ENCODE data around the gene ZNF599.

ZNF599 gene

DNA sequence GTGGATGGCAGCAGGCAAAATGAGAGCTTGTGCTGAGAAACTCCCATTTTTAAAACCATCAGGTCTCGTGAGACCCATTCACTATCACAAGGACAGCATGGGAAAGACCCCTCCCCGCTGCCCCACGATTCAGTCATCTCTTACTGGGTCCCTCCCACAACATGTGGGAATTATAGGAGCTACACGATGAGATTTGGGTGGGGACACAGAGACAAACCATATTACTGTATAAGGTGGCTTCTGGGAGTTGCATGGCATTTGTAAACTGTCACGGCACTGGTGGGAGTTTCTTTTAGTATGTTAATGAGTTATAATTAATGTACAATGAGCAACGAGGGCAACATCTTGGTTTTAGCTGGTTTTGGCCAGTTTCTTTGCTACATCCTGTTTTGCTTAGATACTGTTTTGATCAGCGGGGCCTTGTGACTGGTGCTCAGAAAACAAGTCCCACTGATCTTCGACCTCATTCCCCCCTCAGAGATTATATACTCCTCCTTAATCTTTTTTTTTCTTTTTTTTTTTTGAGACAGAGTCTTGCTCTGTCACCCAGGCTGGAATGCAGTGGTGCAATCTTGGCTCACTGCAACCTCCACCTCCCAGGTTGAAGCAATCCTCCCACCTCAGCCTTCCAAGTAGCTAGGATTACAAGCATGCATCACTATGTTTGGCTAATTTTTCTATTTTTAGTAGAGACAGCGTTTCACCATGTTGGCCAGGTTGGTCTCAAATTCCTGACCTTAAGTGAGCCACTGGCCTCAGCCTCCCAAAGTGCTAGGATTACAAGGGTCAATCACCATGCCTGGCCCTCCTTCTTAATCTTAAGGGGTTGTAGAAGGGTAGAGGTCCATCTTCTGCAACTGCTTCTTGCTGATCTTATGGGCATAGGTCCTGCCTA lies 21.3 kb upstream of the ZNF599 start:
- H3K27me3 ChIP-seq (ENCODE audit: insufficient read depth, low read length), result no peaks in the 10 kb centered on the region
- no peak overlapping the region for H3K4me2 ChIP-seq (ENCODE audit: low read length)
- H3K79me2 ChIP-seq (ENCODE audit: insufficient read depth, low read length), result no peaks in the 10 kb centered on the region
- no peak overlapping the region for H3K4me3 ChIP-seq (ENCODE audit: low read depth, low read length, poor library complexity, severe bottlenecking)
- no peak overlapping the region for H2AFZ ChIP-seq (ENCODE audit: low read length)
- no peaks in the 10 kb centered on the region for H3K9me2 ChIP-seq (ENCODE audit: low read depth, low read length)
- no peak for TF ChIP-seq EZH2 (IDR thresholded peaks at IDR 0.05; ENCODE audit: borderline replicate concordance, low read length)
- TF ChIP-seq, protein P1, sequence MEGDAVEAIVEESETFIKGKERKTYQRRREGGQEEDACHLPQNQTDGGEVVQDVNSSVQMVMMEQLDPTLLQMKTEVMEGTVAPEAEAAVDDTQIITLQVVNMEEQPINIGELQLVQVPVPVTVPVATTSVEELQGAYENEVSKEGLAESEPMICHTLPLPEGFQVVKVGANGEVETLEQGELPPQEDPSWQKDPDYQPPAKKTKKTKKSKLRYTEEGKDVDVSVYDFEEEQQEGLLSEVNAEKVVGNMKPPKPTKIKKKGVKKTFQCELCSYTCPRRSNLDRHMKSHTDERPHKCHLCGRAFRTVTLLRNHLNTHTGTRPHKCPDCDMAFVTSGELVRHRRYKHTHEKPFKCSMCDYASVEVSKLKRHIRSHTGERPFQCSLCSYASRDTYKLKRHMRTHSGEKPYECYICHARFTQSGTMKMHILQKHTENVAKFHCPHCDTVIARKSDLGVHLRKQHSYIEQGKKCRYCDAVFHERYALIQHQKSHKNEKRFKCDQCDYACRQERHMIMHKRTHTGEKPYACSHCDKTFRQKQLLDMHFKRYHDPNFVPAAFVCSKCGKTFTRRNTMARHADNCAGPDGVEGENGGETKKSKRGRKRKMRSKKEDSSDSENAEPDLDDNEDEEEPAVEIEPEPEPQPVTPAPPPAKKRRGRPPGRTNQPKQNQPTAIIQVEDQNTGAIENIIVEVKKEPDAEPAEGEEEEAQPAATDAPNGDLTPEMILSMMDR (IDR thresholded peaks at IDR 0.05; ENCODE audit: low read length), result no peak
- H3F3A ChIP-seq (ENCODE audit: insufficient read depth, low read length), result no peaks in the 10 kb centered on the region
- H4K20me1 ChIP-seq (ENCODE audit: insufficient read depth, low read length), result no peaks in the 10 kb centered on the region
- H3K4me1 ChIP-seq (ENCODE audit: insufficient read depth, low read length, severe bottlenecking), result no peaks in the 10 kb centered on the region
- no peaks in the 10 kb centered on the region for H3K36me3 ChIP-seq (ENCODE audit: insufficient read depth, low read length)
- H3K9ac ChIP-seq (ENCODE audit: low read length), result no peak overlapping the region
- H3K27ac ChIP-seq (ENCODE audit: low read depth, low read length, poor library complexity, severe bottlenecking), result no peak overlapping the region
- no peaks in the 10 kb centered on the region for H3K9me3 ChIP-seq (ENCODE audit: low read length)

DNA sequence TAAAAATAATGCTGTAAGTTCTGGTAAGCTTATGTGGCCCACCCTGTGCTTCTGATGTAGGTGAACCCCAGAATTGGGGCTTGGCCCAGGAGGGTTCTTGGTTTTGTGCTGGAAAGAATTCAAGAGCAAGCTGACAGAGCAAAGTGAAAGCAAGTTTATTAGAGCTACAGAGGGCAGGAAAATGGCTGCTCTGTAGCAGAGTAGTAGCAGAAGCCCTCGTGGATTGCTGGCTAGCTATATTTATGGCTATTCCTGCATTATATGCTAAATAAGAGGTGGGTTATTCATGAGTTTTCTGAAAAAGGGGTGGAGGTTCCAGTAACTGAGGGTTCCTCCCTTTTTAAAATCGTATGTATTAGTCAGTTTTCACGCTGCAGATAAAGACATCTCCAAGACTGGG lies 20.6 kb upstream of the ZNF599 start:
- H3K9ac ChIP-seq (ENCODE audit: low read length), result no peak overlapping the region
- H3K4me2 ChIP-seq (ENCODE audit: low read length), result no peak overlapping the region
- H3K9me2 ChIP-seq (ENCODE audit: low read depth, low read length), result no peaks in the 10 kb centered on the region
- H3K4me3 ChIP-seq (ENCODE audit: low read depth, low read length, poor library complexity, severe bottlenecking), result no peak overlapping the region
- H3K79me2 ChIP-seq (ENCODE audit: insufficient read depth, low read length), result no peaks in the 10 kb centered on the region
- H3K27ac ChIP-seq (ENCODE audit: low read depth, low read length, poor library complexity, severe bottlenecking), result no peak overlapping the region
- H3K36me3 ChIP-seq (ENCODE audit: insufficient read depth, low read length), result no peaks in the 10 kb centered on the region
- no peaks in the 10 kb centered on the region for H3K27me3 ChIP-seq (ENCODE audit: insufficient read depth, low read length)
- TF ChIP-seq EZH2 (IDR thresholded peaks at IDR 0.05; ENCODE audit: borderline replicate concordance, low read length), result no peak
- TF ChIP-seq, protein P1 (IDR thresholded peaks at IDR 0.05; ENCODE audit: low read length), result no peak
- no peaks in the 10 kb centered on the region for H4K20me1 ChIP-seq (ENCODE audit: insufficient read depth, low read length)
- H3F3A ChIP-seq (ENCODE audit: insufficient read depth, low read length), result no peaks in the 10 kb centered on the region
- H3K4me1 ChIP-seq (ENCODE audit: insufficient read depth, low read length, severe bottlenecking), result no peaks in the 10 kb centered on the region
- no peak overlapping the region for H2AFZ ChIP-seq (ENCODE audit: low read length)
- H3K9me3 ChIP-seq (ENCODE audit: low read length), result no peaks in the 10 kb centered on the region

DNA sequence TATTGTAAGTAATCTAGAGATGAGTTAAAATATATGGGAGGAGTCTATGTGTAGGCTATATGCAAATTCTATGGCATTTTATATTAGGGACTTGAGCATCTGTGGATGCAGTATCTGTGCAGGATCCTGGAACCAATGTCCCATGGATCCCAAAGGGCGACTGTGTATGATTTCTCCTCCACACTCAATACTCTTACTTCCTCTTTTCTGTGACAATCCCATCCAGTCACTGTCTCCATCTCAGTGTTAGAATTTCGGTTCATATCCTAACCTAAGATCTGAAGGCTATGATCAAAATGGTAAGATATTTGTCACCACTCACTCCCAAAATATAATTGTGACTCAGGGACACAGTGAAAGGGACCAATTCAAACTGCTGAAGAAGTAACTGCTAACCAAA lies 15.1 kb upstream of the ZNF599 start:
- H3K27ac ChIP-seq (ENCODE audit: low read depth, low read length, poor library complexity, severe bottlenecking), result no peak overlapping the region
- H3K79me2 ChIP-seq (ENCODE audit: insufficient read depth, low read length), result no peaks in the 10 kb centered on the region
- no peaks in the 10 kb centered on the region for H4K20me1 ChIP-seq (ENCODE audit: insufficient read depth, low read length)
- no peaks in the 10 kb centered on the region for H3K9me3 ChIP-seq (ENCODE audit: low read length)
- H3K4me2 ChIP-seq (ENCODE audit: low read length), result no peak overlapping the region
- no peaks in the 10 kb centered on the region for H3K9me2 ChIP-seq (ENCODE audit: low read depth, low read length)
- TF ChIP-seq EZH2 (IDR thresholded peaks at IDR 0.05; ENCODE audit: borderline replicate concordance, low read length), result no peak
- TF ChIP-seq, protein P1 (IDR thresholded peaks at IDR 0.05; ENCODE audit: low read length), result no peak
- no peaks in the 10 kb centered on the region for H3K27me3 ChIP-seq (ENCODE audit: insufficient read depth, low read length)
- H2AFZ ChIP-seq (ENCODE audit: low read length), result no peak overlapping the region
- no peaks in the 10 kb centered on the region for H3K4me1 ChIP-seq (ENCODE audit: insufficient read depth, low read length, severe bottlenecking)
- no peaks in the 10 kb centered on the region for H3K36me3 ChIP-seq (ENCODE audit: insufficient read depth, low read length)
- no peaks in the 10 kb centered on the region for H3F3A ChIP-seq (ENCODE audit: insufficient read depth, low read length)
- H3K4me3 ChIP-seq (ENCODE audit: low read depth, low read length, poor library complexity, severe bottlenecking), result no peak overlapping the region
- H3K9ac ChIP-seq (ENCODE audit: low read length), result no peak overlapping the region
